Gastroesophageal sphincter (tissue), 3 donors: ENCODE data around the gene MAG.

Experiments
- POLR2A ChIP-seq, 2 donors: fragments of 450-650 bp; IDR thresholded peaks; one replicate each; pipeline ENCODE4 v1.6.1; 2017; ENCODE audit warnings: antibody characterized with exemption in 2 of 2, mild to moderate bottlenecking in 2 of 2, moderate library complexity in 1 of 2
- POLR2AphosphoS5 ChIP-seq: sonication (generic); formaldehyde crosslinking; IDR thresholded peaks from one replicate; pipeline ENCODE4 v1.6.1; 2017; ENCODE audit warnings: antibody characterized with exemption
- TF ChIP-seq, protein P1 (sequence below), 4 experiments: fragments of 200-600 bp in 2 of 4; fragments of 450-650 bp in 2 of 4; sonication (generic) in 1 of 4; IDR thresholded peaks; one replicate each; pipeline ENCODE4 v1.5.1; 2017 to 2019; ENCODE audit warnings: antibody characterized with exemption in 4 of 4, mild to moderate bottlenecking in 2 of 4, moderate library complexity in 2 of 4

DNA sequence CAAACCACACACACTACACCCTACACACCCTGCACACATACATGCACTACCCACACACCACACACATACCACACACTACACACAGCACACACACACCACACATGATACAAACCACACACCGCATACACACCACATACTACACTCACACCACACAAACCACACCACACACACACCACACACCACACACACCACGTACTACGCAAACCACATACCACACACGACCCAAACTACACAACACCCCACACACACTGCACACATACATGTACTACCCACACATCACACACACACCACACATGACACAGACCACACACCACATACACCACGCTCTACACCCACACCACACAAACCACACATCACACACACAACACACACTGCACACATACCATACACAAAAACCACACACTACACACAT lies 6.6 kb downstream of the MAG start:
- TF ChIP-seq POLR2A (IDR thresholded peaks at IDR 0.05) (no peak), POLR2AphosphoS5 (no peak)
- TF ChIP-seq, protein P1, sequence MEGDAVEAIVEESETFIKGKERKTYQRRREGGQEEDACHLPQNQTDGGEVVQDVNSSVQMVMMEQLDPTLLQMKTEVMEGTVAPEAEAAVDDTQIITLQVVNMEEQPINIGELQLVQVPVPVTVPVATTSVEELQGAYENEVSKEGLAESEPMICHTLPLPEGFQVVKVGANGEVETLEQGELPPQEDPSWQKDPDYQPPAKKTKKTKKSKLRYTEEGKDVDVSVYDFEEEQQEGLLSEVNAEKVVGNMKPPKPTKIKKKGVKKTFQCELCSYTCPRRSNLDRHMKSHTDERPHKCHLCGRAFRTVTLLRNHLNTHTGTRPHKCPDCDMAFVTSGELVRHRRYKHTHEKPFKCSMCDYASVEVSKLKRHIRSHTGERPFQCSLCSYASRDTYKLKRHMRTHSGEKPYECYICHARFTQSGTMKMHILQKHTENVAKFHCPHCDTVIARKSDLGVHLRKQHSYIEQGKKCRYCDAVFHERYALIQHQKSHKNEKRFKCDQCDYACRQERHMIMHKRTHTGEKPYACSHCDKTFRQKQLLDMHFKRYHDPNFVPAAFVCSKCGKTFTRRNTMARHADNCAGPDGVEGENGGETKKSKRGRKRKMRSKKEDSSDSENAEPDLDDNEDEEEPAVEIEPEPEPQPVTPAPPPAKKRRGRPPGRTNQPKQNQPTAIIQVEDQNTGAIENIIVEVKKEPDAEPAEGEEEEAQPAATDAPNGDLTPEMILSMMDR (IDR thresholded peaks at IDR 0.05), result no peak
